Activated T-helper 1 cell treated with anti-CD3 and anti-CD28 coated beads, Interleukin-2, amount 50 U/mL, for 16 hours (primary cell): Measurements from ENCODE around the gene SDHA.
"Not testable (repeated sequence)": the region's sequence is repeated elsewhere in the genome, so short reads cannot be mapped to it uniquely, and the experiment has no call there.

Source experiments
- DNase-seq, 2 donors: peaks; one replicate each; pipeline ENCODE4 v3.0.0-alpha.2; 2020; ENCODE audit warnings: low read depth in 1 of 2, low spot score in 1 of 2

The SDHA gene

DNA sequence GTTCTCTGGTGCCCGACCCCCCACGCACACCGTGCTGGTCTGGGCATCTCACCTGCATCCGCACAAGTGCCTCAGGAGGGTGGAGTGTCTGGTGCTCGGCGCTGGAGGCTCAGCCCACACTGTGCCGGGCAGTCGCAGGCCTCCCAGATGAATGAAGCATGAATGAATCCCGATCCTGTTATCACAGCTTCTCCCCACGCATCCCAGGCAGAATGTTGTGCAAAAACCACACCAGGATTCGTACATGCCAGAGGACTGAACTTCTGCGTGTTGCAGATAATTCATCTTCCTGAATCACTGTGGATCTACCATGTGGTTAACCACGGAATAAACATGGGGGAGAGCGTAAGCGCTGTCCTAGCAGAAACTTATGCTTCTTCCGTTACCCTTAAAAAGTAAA is 78.8 kb downstream of the SDHA start:
- not testable (repeated sequence) for DNase-seq

DNA sequence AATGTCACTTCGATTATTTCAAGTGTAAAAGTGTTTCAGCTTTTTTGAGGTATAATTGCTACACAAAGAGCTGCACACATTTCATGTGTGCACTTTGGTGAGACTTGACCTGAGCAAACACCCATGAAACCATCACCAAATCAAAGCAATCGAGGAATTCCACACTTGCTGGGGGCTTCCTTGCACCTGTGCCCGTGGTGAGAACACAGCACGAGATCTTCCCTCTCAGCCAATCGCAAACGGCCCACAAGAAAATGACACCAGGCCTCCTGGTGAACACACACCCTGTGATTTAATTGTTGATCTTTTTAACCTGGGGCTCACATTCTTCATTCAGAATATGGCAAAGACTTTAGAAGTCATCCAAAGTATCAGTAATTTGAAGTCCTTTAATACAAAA is 79.3 kb downstream of the SDHA start:
- not testable (repeated sequence) for DNase-seq

DNA sequence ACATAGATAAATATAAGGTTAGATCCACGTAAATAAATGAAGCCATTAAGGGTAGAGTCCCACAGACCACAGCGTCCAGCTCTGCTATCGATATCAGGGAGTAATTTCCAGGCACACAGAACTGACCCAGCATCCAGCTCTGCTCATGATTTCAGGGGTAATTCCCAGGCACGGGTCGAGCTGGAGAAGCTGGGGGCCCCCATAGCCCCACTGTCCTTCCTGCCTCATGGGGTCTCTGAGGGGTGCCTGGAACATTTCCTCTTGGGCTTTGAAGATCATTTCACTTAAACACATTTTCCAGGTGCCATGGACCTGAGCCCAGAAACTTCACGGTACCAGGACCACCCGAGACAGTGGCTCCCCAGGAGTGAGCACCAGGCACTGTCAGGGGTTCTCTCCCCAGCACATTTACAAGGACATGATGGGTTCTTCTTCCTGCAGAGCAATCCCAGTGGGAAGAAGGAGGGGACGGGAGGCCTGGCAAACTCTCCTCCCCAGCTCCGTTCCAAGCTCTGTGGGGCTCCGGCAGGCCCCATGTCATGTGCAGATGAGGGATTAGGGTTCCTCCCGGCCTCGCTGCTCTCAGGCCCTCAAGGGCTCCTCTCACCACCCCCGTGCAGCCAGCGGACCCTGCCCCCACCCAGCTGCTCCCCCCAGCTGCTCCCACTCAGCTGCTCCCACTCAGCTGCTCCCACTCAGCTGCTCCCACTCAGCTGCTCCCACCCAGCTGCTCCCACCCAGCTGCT is 80.0 kb downstream of the SDHA start:
- DNase-seq = not testable (repeated sequence)

DNA sequence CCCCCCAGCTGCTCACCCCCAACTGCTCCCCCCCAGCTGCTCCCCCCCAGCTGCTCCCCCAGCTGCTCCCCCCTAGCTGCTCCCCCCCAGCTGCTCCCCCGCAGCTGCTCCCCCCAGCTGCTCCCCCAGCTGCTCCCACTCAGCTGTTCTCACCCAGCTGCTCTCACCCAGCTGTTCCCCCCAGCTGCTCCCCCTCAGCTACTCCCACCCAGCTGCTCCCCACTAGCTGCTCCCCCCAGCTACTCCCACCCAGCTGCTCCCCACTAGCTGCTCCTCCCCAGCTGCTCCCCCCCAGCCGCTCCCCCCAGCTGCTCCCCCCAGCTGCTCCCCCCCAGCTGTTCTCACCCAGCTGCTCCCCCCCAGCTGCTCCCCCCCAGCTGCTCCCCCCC is 80.6 kb downstream of the SDHA start:
- no peak for DNase-seq

DNA sequence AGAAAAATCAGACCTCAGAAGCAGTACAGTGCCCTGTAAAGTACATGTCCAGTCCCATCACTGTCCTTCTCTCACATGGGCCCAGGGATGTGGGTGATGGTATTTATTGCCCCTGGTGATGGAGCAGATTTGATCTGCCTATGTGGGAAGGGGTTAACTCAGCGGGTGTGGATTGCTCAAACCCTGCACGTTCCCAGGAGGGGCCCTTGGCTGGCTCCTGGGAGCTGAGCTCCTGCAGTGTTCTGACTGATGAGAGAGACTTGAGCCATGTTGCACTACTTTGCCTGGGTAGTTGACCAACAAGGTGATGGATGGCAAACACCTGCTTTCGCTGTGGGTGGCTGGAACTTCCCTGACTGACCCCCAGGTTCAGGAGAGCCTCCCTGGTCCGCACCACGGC is 81.8 kb downstream of the SDHA start:
- DNase-seq = not testable (repeated sequence)

DNA sequence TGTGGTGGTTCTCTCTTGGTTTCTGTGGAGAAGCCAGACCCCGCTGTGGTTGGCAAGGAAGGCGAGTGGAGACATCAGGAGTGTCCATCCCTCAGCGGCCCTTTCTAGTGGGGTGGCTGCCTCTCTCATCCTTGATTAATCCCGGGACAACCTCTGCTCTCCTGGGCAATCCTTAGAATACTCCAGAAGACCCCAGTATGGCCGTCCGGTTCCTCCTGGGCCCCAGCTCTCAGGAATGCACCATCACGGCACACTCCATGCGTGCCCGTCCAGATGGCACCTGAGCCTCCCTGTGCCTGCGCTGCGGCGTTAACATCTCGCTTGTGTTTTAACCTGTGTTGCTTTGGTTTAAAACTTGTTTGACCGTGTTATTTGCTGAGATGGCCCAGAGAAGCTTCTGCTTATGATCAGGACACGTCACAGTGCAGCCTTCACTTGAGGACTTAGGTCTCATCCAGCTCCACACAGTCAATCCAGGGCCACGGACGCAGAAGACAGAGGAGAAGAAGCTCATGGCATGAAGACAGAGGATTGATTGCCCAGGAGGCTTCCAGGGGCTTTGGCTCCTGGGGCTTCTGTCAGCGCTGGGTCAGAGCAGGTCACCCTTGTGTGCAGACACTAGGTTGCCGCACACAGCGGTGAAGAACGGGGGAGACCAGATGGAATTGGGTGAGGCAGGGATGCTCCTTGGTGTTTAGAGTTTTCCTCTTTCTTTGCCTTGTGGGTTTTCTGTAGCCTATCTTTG is 82.7 kb downstream of the SDHA start:
- not testable (repeated sequence) for DNase-seq

DNA sequence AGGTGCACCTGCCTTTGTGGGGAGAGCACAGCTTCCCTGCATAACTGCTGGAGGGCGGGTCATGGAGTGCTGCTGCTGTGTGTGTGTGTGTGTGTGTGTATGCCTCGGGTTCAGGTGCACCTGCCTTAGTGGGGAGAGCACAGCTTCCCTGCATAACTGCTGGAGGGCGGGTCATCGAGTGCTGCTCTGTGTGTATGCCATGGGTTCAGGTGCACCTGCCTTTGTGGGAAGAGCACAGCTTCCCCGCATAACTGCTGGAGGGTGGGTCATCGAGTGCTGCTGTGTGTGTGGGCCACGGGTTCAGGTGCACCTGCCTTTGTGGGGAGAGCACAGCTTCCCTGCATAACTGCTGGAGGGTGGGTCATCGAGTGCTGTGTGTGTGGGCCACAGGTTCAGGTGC is 84.3 kb downstream of the SDHA start:
- DNase-seq = not testable (repeated sequence)

DNA sequence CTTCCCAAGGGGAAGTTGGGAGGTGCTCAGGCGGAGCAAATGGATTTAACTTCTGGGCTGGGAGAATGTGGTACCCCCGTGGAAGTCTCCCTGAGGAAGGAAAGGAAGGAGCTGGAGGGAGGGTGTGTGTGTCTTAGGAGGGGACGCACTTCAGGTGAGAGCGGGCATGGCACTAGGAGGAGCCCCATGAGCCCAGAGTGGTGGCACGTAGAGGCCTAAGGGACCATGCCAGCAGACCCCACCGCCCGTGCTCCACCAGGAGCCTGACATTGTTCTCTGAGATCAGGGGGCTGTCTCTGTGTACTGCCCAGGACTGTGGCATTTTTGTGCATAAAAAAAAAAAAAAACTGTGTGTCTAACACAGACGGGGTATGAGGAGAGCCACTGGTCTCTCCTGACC is 84.8 kb downstream of the SDHA start:
- DNase-seq = no peak

DNA sequence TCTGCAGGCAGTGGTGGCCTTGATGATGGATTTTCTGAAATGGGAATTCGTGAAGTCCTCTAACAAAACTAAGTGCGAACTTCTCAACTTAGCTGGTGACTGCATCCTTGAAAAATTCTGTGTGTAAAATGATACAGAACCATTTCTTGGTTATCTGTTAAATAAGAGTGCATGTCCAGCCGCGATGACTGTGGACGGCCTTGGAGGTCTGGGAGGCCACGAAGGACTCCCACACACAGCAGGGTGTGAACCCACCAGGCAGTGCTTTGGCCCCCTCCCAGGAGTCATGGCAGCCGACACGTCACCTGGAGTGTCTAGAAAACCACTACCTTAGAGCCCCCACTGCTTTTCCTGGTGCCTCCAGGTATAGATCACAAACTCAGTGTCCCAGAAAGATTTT is 85.6 kb downstream of the SDHA start:
- not testable (repeated sequence) for DNase-seq

DNA sequence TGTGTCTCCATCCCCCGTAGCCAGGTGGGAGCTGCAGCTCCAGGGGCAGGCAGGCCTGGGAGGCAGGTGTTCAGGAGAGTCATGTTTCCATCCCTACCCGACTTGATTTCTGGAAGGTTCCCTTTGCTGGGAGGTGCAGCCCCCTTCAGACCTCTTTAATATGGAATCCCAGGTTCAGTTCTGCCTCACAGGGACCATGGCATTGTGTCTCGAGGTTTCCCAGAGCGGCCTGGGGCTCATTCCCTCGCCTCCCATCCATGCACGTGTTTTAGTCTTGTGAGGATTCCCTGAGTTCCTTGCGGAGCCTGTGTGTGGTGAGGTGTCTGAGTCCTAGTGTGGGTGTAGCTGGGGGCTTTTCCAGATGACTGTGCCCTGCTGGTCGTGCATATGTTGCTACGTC is 86.9 kb downstream of the SDHA start:
- DNase-seq = no peak

DNA sequence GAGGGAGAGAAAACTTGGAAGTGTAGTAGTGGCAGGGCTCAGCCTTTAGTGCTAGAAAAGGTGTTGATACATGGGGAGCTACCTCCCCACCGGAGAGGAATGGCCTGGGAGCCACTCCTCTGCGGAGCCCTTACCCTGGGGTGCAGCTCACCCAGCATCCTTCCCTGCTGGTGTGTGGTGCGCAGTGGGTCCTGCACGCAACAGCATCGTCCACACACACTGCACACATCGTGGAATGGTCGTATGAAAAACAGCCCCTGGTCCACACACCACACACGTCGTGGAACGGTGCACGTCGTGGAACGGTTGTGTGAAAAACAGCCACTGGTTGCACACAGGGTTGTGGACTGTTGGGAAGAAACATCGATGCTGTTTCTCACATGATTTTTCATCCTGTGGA is 87.3 kb downstream of the SDHA start:
- no peak for DNase-seq

DNA sequence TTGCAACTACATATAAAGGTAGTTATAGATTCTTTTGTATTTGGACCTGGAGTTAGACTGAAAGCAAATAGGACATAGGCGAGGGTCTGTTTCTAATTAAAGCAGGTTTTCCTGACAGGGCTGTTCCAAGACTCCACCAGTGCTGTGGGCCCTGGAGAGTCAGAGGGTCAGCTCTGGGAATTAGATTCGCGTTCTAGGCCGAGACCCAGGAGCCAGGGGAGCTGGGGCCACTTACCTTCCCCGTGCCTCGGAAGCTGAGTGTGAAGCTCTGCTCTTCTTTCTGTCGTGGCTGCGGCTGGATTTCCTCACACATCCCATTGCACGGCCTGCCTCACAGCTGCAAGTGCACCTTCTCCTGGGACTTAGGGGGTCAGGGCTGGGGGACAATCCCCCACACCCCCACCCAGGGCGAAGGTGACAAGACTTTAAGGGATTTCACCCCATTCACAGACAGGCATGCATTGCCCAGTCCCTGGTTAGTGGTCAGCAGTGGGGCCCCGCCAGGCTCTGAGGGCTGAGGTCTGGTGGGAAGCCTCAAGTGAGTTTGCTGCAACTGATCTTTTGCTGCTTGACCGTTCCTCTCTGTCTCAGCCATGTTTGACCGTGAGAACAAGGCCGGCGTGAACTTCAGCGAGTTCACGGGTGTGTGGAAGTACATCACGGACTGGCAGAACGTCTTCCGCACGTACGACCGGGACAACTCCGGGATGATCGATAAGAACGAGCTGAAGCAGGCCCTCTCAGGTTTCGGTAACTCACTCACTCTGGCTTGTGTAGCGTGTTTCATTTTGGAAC is 88.1 kb downstream of the SDHA start:
- no peak for DNase-seq
